ENCODE data around the gene TGIF2. TPM values are rescaled to one million over a fixed set of nuclear protein-coding genes. Genes with fewer than 3 reads are reported as not detected.

The TGIF2 gene
- total and polyA plus RNA-seq, 2 donors (not counting 3 experiments of a cell fraction or from before 2014, with no cell fraction given), result 18.9 to 21.0 TPM

- peak within 1 kb of the TSS; percentile 26 to 77 (median 55) for H3K4me3 ChIP-seq (replicated peaks in 1 of 3; ENCODE audit: insufficient read depth in 1 of 3, low read depth in 1 of 3, low read length in 3 of 3)
- H3K9me3 ChIP-seq (replicated peaks; ENCODE audit: control insufficient read depth, insufficient read depth, low read length), result no peaks in the 10 kb centered on the region
- H2AFZ ChIP-seq (ENCODE audit: low read depth, low read length), result peak within 1 kb of the TSS; percentile 97
- H3K9ac ChIP-seq (replicated peaks; ENCODE audit: extremely low read depth, insufficient read depth, low read length), result peak within 1 kb of the TSS; percentile 77
- peak within 1 kb of the TSS; percentile 53 for H3K27ac ChIP-seq (ENCODE audit: insufficient read depth, low read depth, low read length)
- no peaks in the 10 kb centered on the region for H3K27me3 ChIP-seq (ENCODE audit: control insufficient read depth in 2 of 2, insufficient read depth in 2 of 2, low read length in 2 of 2)
- dilution Hi-C loops (cut with MboI; ENCODE audit: extremely low pct_ligation_motif_present, low sequenced_read_pairs), result no loop called here
- H3K9me1 ChIP-seq (replicated peaks; ENCODE audit: control insufficient read depth, extremely low read depth, insufficient read depth, low read length), result no peaks in the 10 kb centered on the region
- FAIRE-seq (no peak), DNase-seq (ENCODE audit: low read depth, low spot score) (peak; percentile 43)
- H4K20me1 ChIP-seq (replicated peaks; ENCODE audit: control insufficient read depth, extremely low read depth, insufficient read depth, low read length), result no peaks in the 10 kb centered on the region
- peak; percentile 61 for TF ChIP-seq POLR2AphosphoS5 (IDR thresholded peaks at IDR 0.05; ENCODE audit: insufficient read depth, low read depth, low read length)
- TF ChIP-seq POLR2A (IDR thresholded peaks at IDR 0.05; ENCODE audit: low read depth, low read length), result peak; percentile 49
- no peak for TF ChIP-seq MYC (IDR thresholded peaks at IDR 0.05; ENCODE audit: low read depth, low read length)
- ChIA-PET CTCF (interaction anchor here (1.4 to 1.6 kb wide), 2 partner anchors 17 to 214 kb away, joined by 5 to 8 read pairs; no protein-coding TSS in a partner anchor), POLR2A (interaction anchor here (0.6 to 1.5 kb wide), 3 partner anchors 29 to 594 kb away, joined by 3 to 5 read pairs (median 3); partner anchors contain the start of gene RAB5IF)
- BruUV-seq (replicated peaks), result no TSS peak
- peak within 1 kb of the TSS; percentile 15 for H3K4me2 ChIP-seq (ENCODE audit: insufficient read depth, low read length)
- H3K36me3 ChIP-seq (ENCODE audit: control insufficient read depth in 2 of 2, extremely low read depth in 1 of 2, insufficient read depth in 2 of 2, low read length in 2 of 2), result no peaks in the 10 kb centered on the region
- intact Hi-C loops (cut with micrococcal nuclease), result loop anchor here (5.0 kb wide), 1 partner anchor 79 kb away; no protein-coding TSS in a partner anchor
- no peaks in the 10 kb centered on the region for H3K79me2 ChIP-seq (ENCODE audit: control insufficient read depth, insufficient read depth, low read length)
- H3K4me1 ChIP-seq (ENCODE audit: control insufficient read depth, extremely low read depth, insufficient read depth, low read length), result peaks cover 11% of the 10 kb centered on the region
Observed at GRCh38 chr20:36541227-36541767, 32.1 kb upstream of the TGIF2 start, which contains the start of gene MYL9. TSS of gene MYL9 (plus strand) at chr20:36541519. CDS start at chr20:36544885, 3,366 bp downstream.

GRCh38 chr20:36541768-36542488, 31.5 kb upstream of the TGIF2 start:
- H3K27ac ChIP-seq (ENCODE audit: insufficient read depth, low read depth, low read length), result peak overlapping the region; percentile 53
- no peaks in the 10 kb centered on the region for H3K36me3 ChIP-seq (ENCODE audit: control insufficient read depth in 2 of 2, extremely low read depth in 1 of 2, insufficient read depth in 2 of 2, low read length in 2 of 2)
- no peaks in the 10 kb centered on the region for H3K79me2 ChIP-seq (ENCODE audit: control insufficient read depth, insufficient read depth, low read length)
- H3K9ac ChIP-seq (replicated peaks; ENCODE audit: extremely low read depth, insufficient read depth, low read length), result peak overlapping the region; percentile 77
- intact Hi-C loops (cut with micrococcal nuclease) (loop anchor here (1.0 to 5.0 kb wide), 2 partner anchors 63 to 80 kb away; partner anchors contain the start of gene RAB5IF), dilution Hi-C loops (cut with MboI; ENCODE audit: extremely low pct_ligation_motif_present, low sequenced_read_pairs) (no loop called here)
- no TSS peak for BruUV-seq (replicated peaks)
- ChIA-PET CTCF (interaction anchor here (0.6 to 1.6 kb wide), 5 partner anchors 16 to 469 kb away, joined by 3 to 8 read pairs (median 5); partner anchors contain the start of gene RAB5IF), POLR2A (interaction anchor here (0.5 to 1.5 kb wide), 3 partner anchors 34 to 595 kb away, joined by 3 read pairs; partner anchors contain the start of gene RAB5IF)
- no peaks in the 10 kb centered on the region for H3K27me3 ChIP-seq (ENCODE audit: control insufficient read depth in 2 of 2, insufficient read depth in 2 of 2, low read length in 2 of 2)
- peak overlapping the region; percentile 26 to 77 (median 55) for H3K4me3 ChIP-seq (replicated peaks in 1 of 3; ENCODE audit: insufficient read depth in 1 of 3, low read depth in 1 of 3, low read length in 3 of 3)
- no peaks in the 10 kb centered on the region for H3K9me3 ChIP-seq (replicated peaks; ENCODE audit: control insufficient read depth, insufficient read depth, low read length)
- DNase-seq (ENCODE audit: low read depth, low spot score) (peak; percentile 26), FAIRE-seq (peak; percentile 76)
- H3K4me2 ChIP-seq (ENCODE audit: insufficient read depth, low read length), result peak overlapping the region; percentile 15
- H4K20me1 ChIP-seq (replicated peaks; ENCODE audit: control insufficient read depth, extremely low read depth, insufficient read depth, low read length), result no peaks in the 10 kb centered on the region
- no peaks in the 10 kb centered on the region for H3K9me1 ChIP-seq (replicated peaks; ENCODE audit: control insufficient read depth, extremely low read depth, insufficient read depth, low read length)
- peaks cover 11% of the 10 kb centered on the region for H3K4me1 ChIP-seq (ENCODE audit: control insufficient read depth, extremely low read depth, insufficient read depth, low read length)
- TF ChIP-seq, protein P1, sequence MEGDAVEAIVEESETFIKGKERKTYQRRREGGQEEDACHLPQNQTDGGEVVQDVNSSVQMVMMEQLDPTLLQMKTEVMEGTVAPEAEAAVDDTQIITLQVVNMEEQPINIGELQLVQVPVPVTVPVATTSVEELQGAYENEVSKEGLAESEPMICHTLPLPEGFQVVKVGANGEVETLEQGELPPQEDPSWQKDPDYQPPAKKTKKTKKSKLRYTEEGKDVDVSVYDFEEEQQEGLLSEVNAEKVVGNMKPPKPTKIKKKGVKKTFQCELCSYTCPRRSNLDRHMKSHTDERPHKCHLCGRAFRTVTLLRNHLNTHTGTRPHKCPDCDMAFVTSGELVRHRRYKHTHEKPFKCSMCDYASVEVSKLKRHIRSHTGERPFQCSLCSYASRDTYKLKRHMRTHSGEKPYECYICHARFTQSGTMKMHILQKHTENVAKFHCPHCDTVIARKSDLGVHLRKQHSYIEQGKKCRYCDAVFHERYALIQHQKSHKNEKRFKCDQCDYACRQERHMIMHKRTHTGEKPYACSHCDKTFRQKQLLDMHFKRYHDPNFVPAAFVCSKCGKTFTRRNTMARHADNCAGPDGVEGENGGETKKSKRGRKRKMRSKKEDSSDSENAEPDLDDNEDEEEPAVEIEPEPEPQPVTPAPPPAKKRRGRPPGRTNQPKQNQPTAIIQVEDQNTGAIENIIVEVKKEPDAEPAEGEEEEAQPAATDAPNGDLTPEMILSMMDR (IDR thresholded peaks at IDR 0.05; ENCODE audit: extremely low read depth in 1 of 2, insufficient read depth in 1 of 2, low read depth in 1 of 2, low read length in 2 of 2), result peak; percentile 62 to 72
- TF ChIP-seq JUN (IDR thresholded peaks at IDR 0.05; ENCODE audit: borderline replicate concordance, insufficient read depth, insufficient read length, low read depth), result no peak
- peak overlapping the region; percentile 97 for H2AFZ ChIP-seq (ENCODE audit: low read depth, low read length)
